ENCODE data around the gene C7orf33. TPM values are rescaled to one million over a fixed set of nuclear protein-coding genes. Genes with fewer than 3 reads are reported as not detected.

The C7orf33 gene
- total and polyA plus RNA-seq, 9 donors = 0.27 to 1.5 (median 0.41) TPM

GRCh38 chr7:148652773-148653172 lies 62.2 kb downstream of the C7orf33 start:
- Histone ChIP-seq H3K4me3 (ENCODE audit: low read length) (no peak overlapping the region), H3K36me3 (ENCODE audit: control insufficient read depth, insufficient read depth, low read length) (no peaks in the 10 kb centered on the region), H3K9me3 (replicated peaks; ENCODE audit: control insufficient read depth, low read depth, low read length) (no peaks in the 10 kb centered on the region), H3K27me3 (ENCODE audit: control insufficient read depth, insufficient read depth, low read length) (no peaks in the 10 kb centered on the region), H3K4me1 (ENCODE audit: control insufficient read depth, insufficient read depth, low read length) (no peaks in the 10 kb centered on the region), H3K27ac (ENCODE audit: low read length) (no peak overlapping the region)
- no peak for DNase-seq

GRCh38 chr7:148657929-148658328 lies 67.4 kb downstream of the C7orf33 start:
- 100% methylated on average over 1 of the region's 4 CpGs for WGBS (ENCODE audit: insufficient coverage)
- Histone ChIP-seq H3K27ac (ENCODE audit: low read length) (no peak overlapping the region), H3K27me3 (ENCODE audit: control insufficient read depth, insufficient read depth, low read length) (no peaks in the 10 kb centered on the region), H3K36me3 (ENCODE audit: control insufficient read depth, insufficient read depth, low read length) (no peaks in the 10 kb centered on the region), H3K9me3 (replicated peaks; ENCODE audit: control insufficient read depth, low read depth, low read length) (no peaks in the 10 kb centered on the region), H3K4me1 (ENCODE audit: control insufficient read depth, insufficient read depth, low read length) (no peaks in the 10 kb centered on the region), H3K4me3 (ENCODE audit: low read length) (no peak overlapping the region)
- DNase-seq = no peak

- WGBS (ENCODE audit: insufficient coverage) = 76% methylated on average over 2 of the region's 2 CpGs
- Histone ChIP-seq H3K27me3 (ENCODE audit: control insufficient read depth, insufficient read depth, low read length) (no peaks in the 10 kb centered on the region), H3K9me3 (replicated peaks; ENCODE audit: control insufficient read depth, low read depth, low read length) (no peaks in the 10 kb centered on the region)
Measured at GRCh38 chr7:148661471-148661870, 70.9 kb downstream of the C7orf33 start.

DNA sequence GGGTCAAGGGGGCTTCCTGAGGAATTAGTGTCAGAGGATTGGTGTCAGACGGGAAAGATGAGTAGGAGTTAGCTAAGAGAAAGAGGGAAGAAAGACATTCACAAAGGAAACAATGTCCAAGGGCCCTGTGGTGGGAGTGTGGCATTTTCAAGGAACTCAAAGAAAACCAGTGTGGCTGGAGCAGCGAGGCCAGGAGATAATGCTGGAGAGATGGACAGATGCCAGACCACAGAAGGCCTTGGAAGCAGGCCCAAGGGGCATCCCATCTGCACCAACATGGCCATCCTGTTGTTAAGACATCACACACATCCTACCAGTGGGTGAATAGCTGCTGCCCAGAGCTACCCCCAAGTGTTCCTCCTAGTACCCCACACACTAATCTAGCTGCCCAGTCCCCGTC lies 72.1 kb downstream of the C7orf33 start:
- H3K9me3 ChIP-seq (replicated peaks; ENCODE audit: control insufficient read depth, low read depth, low read length) = no peaks in the 10 kb centered on the region
- H3K27ac ChIP-seq (ENCODE audit: low read length) = no peak overlapping the region
- H3K36me3 ChIP-seq (ENCODE audit: control insufficient read depth, insufficient read depth, low read length) = no peaks in the 10 kb centered on the region
- no peaks in the 10 kb centered on the region for H3K4me1 ChIP-seq (ENCODE audit: control insufficient read depth, insufficient read depth, low read length)
- WGBS (ENCODE audit: insufficient coverage) = 53% methylated on average over 2 of the region's 3 CpGs
- no peak overlapping the region for H3K4me3 ChIP-seq (ENCODE audit: low read length)
- no peak for DNase-seq
- no peaks in the 10 kb centered on the region for H3K27me3 ChIP-seq (ENCODE audit: control insufficient read depth, insufficient read depth, low read length)

More at GRCh38 chr7:148661471-148661870, 70.9 kb downstream of the C7orf33 start:
- no peaks in the 10 kb centered on the region for H3K36me3 ChIP-seq (ENCODE audit: control insufficient read depth, insufficient read depth, low read length)
- no peak overlapping the region for H3K4me3 ChIP-seq (ENCODE audit: low read length)
- no peaks in the 10 kb centered on the region for H3K4me1 ChIP-seq (ENCODE audit: control insufficient read depth, insufficient read depth, low read length)
- no peak for DNase-seq
- no peak overlapping the region for H3K27ac ChIP-seq (ENCODE audit: low read length)

- peak; percentile 47 for DNase-seq
- no peak overlapping the region for H3K4me3 ChIP-seq (ENCODE audit: low read length)
- H3K27ac ChIP-seq (ENCODE audit: low read length) = no peak overlapping the region
- no peaks in the 10 kb centered on the region for H3K27me3 ChIP-seq (ENCODE audit: control insufficient read depth, insufficient read depth, low read length)
- H3K9me3 ChIP-seq (replicated peaks; ENCODE audit: control insufficient read depth, low read depth, low read length) = no peaks in the 10 kb centered on the region
- no peaks in the 10 kb centered on the region for H3K36me3 ChIP-seq (ENCODE audit: control insufficient read depth, insufficient read depth, low read length)
- 30% methylated on average over 5 of the region's 6 CpGs for WGBS (ENCODE audit: insufficient coverage)
- no peaks in the 10 kb centered on the region for H3K4me1 ChIP-seq (ENCODE audit: control insufficient read depth, insufficient read depth, low read length)
Measured at GRCh38 chr7:148664324-148664723, 73.8 kb downstream of the C7orf33 start.

GRCh38 chr7:148665221-148665620 lies 74.7 kb downstream of the C7orf33 start:
- WGBS (ENCODE audit: insufficient coverage) = no CpG with 5 or more reads among the region's 4 CpGs
- Histone ChIP-seq H3K9me3 (replicated peaks; ENCODE audit: control insufficient read depth, low read depth, low read length) (no peaks in the 10 kb centered on the region), H3K27ac (ENCODE audit: low read length) (no peak overlapping the region)

More at GRCh38 chr7:148665221-148665620, 74.7 kb downstream of the C7orf33 start:
- H3K4me3 ChIP-seq (ENCODE audit: low read length) = no peak overlapping the region
- no peaks in the 10 kb centered on the region for H3K36me3 ChIP-seq (ENCODE audit: control insufficient read depth, insufficient read depth, low read length)
- DNase-seq = no peak
- no peaks in the 10 kb centered on the region for H3K4me1 ChIP-seq (ENCODE audit: control insufficient read depth, insufficient read depth, low read length)
- no peaks in the 10 kb centered on the region for H3K27me3 ChIP-seq (ENCODE audit: control insufficient read depth, insufficient read depth, low read length)

Other genes starting within 250 kb of the C7orf33 start
- 40.5 TPM for gene CUL1, start 108.1 kb downstream of the C7orf33 start, total RNA-seq
- gene CUL1, start 108.1 kb downstream of the C7orf33 start, polyA plus RNA-seq (ENCODE audit: insufficient read depth in 1 of 8, insufficient read length in 8 of 8, low replicate concordance in 1 of 8) = 10 to 100 TPM; 34.0 to 51.8 (median 47.8) TPM

All from muscle of leg (tissue), 11 donors.